Skeletal muscle tissue (tissue), 4 donors: ENCODE measurements around the gene ADGRF1. TPM values are rescaled to one million over a fixed set of nuclear protein-coding genes. Genes with fewer than 3 reads are reported as not detected.

Source experiments
- H3K27ac ChIP-seq: one replicate; pipeline ENCODE4 v1.7.0; 2013; ENCODE audit warnings: mild to moderate bottlenecking, low read depth, low read length, inconsistent platforms
- H3K27me3 ChIP-seq, 3 donors: one replicate each; pipeline ENCODE4 v1.7.0; 2013; ENCODE audit warnings: low read length in 3 of 3; ENCODE audit not compliant: control insufficient read depth in 3 of 3, insufficient read depth in 3 of 3
- H3K36me3 ChIP-seq, 3 donors: one replicate each; pipeline ENCODE4 v1.7.0; 2013; ENCODE audit warnings: low read length in 3 of 3; ENCODE audit not compliant: control insufficient read depth in 3 of 3, insufficient read depth in 3 of 3
- H3K4me1 ChIP-seq, 3 donors: one replicate each; pipeline ENCODE4 v1.7.0; 2013; ENCODE audit warnings: low read length in 3 of 3, mild to moderate bottlenecking in 3 of 3; ENCODE audit not compliant: control insufficient read depth in 3 of 3, insufficient read depth in 3 of 3
- H3K4me3 ChIP-seq, 3 donors: one replicate each; pipeline ENCODE4 v1.7.0; 2013; ENCODE audit warnings: low read length in 3 of 3
- H3K9ac ChIP-seq, 3 donors: one replicate each; pipeline ENCODE4 v1.7.0; 2013; ENCODE audit warnings: low read length in 3 of 3, mild to moderate bottlenecking in 3 of 3, moderate library complexity in 2 of 3, low read depth in 1 of 3
- H3K9me3 ChIP-seq, 3 donors: one replicate each; pipeline ENCODE4 v1.7.0; 2013; ENCODE audit warnings: low read length in 3 of 3; ENCODE audit not compliant: control insufficient read depth in 3 of 3
- total RNA-seq: library from RNA; depleted of rRNA; stranded (reverse); fragments of >200 nt; gene quantifications from one replicate; pipeline ENCODE4 v1.2.3, GENCODE V29; 2014
- donor health status: Osteomylitis.

The ADGRF1 gene
- total RNA-seq, 1 donor from 2014 or later, result not detected

- H3K4me1 ChIP-seq, result peaks cover 0 to 2% (median 0%) of the 10 kb centered on the region in 3 donors
- H3K27me3 ChIP-seq, result peaks cover 0 to 3% (median 0%) of the 10 kb centered on the region in 3 donors
- H3K36me3 ChIP-seq, result no peaks in the 10 kb centered on the region
- H3K9me3 ChIP-seq, result no peaks in the 10 kb centered on the region
- no peak overlapping the region for H3K4me3 ChIP-seq
- no peak overlapping the region for H3K27ac ChIP-seq
- H3K9ac ChIP-seq, result no peak overlapping the region
Observed at GRCh38 chr6:46967826-46968349, 74.2 kb downstream of the ADGRF1 start.

- H3K27ac ChIP-seq, result no peak overlapping the region
- H3K4me3 ChIP-seq, result no peak overlapping the region
- no peaks in the 10 kb centered on the region for H3K9me3 ChIP-seq
- H3K4me1 ChIP-seq, result peaks cover 0 to 2% (median 0%) of the 10 kb centered on the region in 3 donors
- no peaks in the 10 kb centered on the region for H3K36me3 ChIP-seq
- H3K9ac ChIP-seq, result no peak overlapping the region
- peaks cover 0 to 3% (median 0%) of the 10 kb centered on the region in 3 donors for H3K27me3 ChIP-seq
Observed at GRCh38 chr6:46964716-46965519, 77.2 kb downstream of the ADGRF1 start.

DNA sequence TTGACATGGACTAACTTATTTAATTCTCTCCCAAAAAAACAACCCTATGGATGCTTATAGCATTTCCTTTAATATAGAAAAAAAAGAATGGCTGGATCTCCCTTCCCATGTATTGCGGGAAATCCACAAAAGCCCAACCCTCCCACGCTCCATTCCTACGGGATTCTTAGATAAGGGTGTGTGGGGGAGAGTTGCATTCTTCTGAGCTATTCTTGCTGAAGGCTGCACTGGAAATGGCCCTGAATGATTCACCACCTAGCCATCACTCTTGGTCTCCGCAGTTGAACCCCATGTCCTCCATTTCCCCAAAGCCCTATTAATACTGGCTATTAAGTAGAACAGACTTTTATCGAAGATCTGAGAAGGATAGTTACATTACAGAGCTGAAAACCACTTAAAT, 78.5 kb downstream of the ADGRF1 start:
- Histone ChIP-seq H3K4me3 (no peak overlapping the region), H3K36me3 (no peaks in the 10 kb centered on the region), H3K4me1 (peaks cover 0 to 2% (median 0%) of the 10 kb centered on the region in 3 donors), H3K9ac (no peak overlapping the region), H3K27ac (no peak overlapping the region), H3K9me3 (no peaks in the 10 kb centered on the region), H3K27me3 (peaks cover 0 to 3% (median 0%) of the 10 kb centered on the region in 3 donors)

DNA sequence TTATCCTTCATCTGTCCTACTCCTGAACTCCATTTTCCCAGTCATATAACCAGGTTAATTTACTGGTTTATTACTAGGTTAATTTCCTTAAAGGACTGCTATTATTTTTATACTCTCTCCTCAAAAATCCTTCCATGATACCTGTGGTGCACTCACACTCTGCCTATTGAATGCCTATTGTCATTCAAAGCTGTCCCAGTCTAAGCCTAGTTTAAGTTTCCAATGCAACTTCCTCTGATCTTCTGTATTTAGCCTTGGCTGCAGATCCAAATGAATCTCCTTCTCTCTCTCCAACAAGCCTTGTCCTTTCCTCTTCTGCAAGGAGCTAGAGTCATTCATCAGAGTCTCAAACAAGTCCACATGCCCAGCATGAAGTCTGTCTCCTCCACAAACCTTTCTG, 79.1 kb downstream of the ADGRF1 start:
- Histone ChIP-seq H3K27me3 (peaks cover 0 to 3% (median 0%) of the 10 kb centered on the region in 3 donors), H3K4me1 (peaks cover 0 to 2% (median 0%) of the 10 kb centered on the region in 3 donors), H3K9ac (no peak overlapping the region), H3K9me3 (no peaks in the 10 kb centered on the region), H3K4me3 (no peak overlapping the region), H3K27ac (no peak overlapping the region), H3K36me3 (no peaks in the 10 kb centered on the region)

GRCh38 chr6:46961711-46962110, 80.4 kb downstream of the ADGRF1 start:
- peaks cover 0 to 2% (median 0%) of the 10 kb centered on the region in 3 donors for H3K4me1 ChIP-seq
- H3K4me3 ChIP-seq, result no peak overlapping the region
- no peaks in the 10 kb centered on the region for H3K9me3 ChIP-seq
- H3K27ac ChIP-seq, result no peak overlapping the region
- H3K9ac ChIP-seq, result no peak overlapping the region
- no peaks in the 10 kb centered on the region for H3K36me3 ChIP-seq
- peaks cover 0 to 3% (median 0%) of the 10 kb centered on the region in 3 donors for H3K27me3 ChIP-seq

- Histone ChIP-seq H3K4me1 (peaks cover 0 to 2% (median 0%) of the 10 kb centered on the region in 3 donors), H3K9ac (no peak overlapping the region), H3K27ac (no peak overlapping the region), H3K27me3 (no peaks in the 10 kb centered on the region), H3K9me3 (no peaks in the 10 kb centered on the region), H3K4me3 (no peak overlapping the region), H3K36me3 (no peaks in the 10 kb centered on the region)
Observed at GRCh38 chr6:46961232-46961631, 80.9 kb downstream of the ADGRF1 start.

DNA sequence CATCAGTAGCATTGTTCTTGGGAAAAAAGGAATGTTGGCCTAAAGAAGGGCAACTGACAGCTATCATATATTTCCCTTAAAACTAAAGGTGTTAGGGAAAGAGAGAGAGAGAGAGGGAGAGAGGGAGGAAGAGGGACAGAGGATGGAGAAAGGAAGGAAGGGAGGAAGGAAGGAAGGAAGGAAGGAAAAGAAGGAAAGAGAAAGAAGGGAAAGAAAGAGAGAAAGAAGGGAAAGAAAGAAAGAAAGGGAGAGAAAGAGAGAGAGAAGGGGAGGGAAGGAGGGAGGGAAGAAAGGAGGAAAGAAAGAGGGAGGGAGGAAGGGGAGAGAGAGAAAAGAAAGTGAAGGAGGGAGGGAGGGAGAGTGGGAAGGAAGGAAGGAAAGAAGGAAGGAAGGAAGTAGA, 82.7 kb downstream of the ADGRF1 start:
- no peak overlapping the region for H3K27ac ChIP-seq
- H3K9me3 ChIP-seq, result no peaks in the 10 kb centered on the region
- H3K9ac ChIP-seq, result no peak overlapping the region
- H3K27me3 ChIP-seq, result no peaks in the 10 kb centered on the region
- H3K4me1 ChIP-seq, result peaks cover 0 to 2% (median 0%) of the 10 kb centered on the region in 3 donors
- H3K4me3 ChIP-seq, result no peak overlapping the region
- H3K36me3 ChIP-seq, result no peaks in the 10 kb centered on the region

DNA sequence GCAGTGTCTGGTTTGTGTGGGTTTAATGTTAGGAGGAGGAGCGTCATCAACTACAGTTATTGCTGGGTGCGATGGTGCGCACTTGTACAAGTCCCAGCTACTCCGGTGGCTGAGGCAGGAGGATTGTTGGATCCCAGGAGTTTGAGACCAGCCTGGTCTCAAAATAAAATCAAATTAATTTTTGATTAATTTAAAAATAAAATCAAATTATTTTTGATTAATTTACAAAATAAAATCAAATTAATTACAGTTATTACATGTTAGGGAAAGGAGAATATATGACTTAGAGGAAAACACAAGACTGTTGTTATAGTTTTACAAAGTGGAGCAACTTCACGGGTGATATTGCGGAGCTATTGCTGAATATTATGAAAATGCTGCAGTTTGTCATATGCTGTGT, 85.7 kb downstream of the ADGRF1 start:
- Histone ChIP-seq H3K36me3 (no peaks in the 10 kb centered on the region), H3K4me3 (no peak overlapping the region), H3K27ac (no peak overlapping the region), H3K9ac (no peak overlapping the region), H3K4me1 (peaks cover 0 to 3% (median 0%) of the 10 kb centered on the region in 3 donors), H3K9me3 (no peaks in the 10 kb centered on the region), H3K27me3 (peaks cover 0 to 2% (median 0%) of the 10 kb centered on the region in 3 donors)

- no peak overlapping the region for H3K9ac ChIP-seq
- no peaks in the 10 kb centered on the region for H3K36me3 ChIP-seq
- peaks cover 0 to 5% (median 3%) of the 10 kb centered on the region in 3 donors for H3K4me1 ChIP-seq
- peak overlapping the region in 2 of 3 donors; percentile 17 to 34 for H3K4me3 ChIP-seq
- H3K27me3 ChIP-seq, result peaks cover 0 to 2% (median 0%) of the 10 kb centered on the region in 3 donors
- peak overlapping the region; percentile 33 for H3K27ac ChIP-seq
- H3K9me3 ChIP-seq, result no peaks in the 10 kb centered on the region
Observed at GRCh38 chr6:46954837-46955451, 87.2 kb downstream of the ADGRF1 start.

DNA sequence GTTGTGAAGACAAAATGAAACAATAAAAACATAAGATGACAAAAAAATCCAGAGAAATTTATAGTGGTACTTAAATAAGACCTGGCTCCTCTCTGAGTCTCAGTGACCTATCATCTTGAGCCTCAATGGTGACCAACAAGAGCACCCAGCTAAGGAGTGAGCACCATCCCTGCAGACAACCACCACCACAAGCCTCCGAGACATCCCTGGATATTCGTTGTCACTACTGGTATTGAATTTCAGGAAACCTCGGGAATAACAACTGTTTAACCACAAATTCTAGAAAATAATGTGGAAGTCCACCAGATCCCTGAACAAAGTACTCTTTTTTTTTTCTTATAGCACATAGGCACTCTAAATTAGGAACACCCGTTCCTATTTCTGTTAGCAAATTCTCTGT, 88.2 kb downstream of the ADGRF1 start:
- Histone ChIP-seq H3K27ac (no peak overlapping the region), H3K9me3 (no peaks in the 10 kb centered on the region), H3K4me1 (peaks cover 0 to 6% (median 5%) of the 10 kb centered on the region in 3 donors)

More for the DNA sequence above, 88.2 kb downstream of the ADGRF1 start:
- Histone ChIP-seq H3K27me3 (peaks cover 0 to 2% (median 0%) of the 10 kb centered on the region in 3 donors), H3K9ac (no peak overlapping the region), H3K4me3 (peak overlapping the region in 2 of 3 donors; percentile 17 to 40), H3K36me3 (no peaks in the 10 kb centered on the region)
